ENCODE results near the gene KIF26B. TPM values are rescaled to one million over a fixed set of nuclear protein-coding genes. Genes with fewer than 3 reads are reported as not detected.

Gene KIF26B
- total and polyA plus RNA-seq, 2 of the 4 experiments (the other 2 are of a cell fraction) = 0.53 to 0.54 TPM

DNA sequence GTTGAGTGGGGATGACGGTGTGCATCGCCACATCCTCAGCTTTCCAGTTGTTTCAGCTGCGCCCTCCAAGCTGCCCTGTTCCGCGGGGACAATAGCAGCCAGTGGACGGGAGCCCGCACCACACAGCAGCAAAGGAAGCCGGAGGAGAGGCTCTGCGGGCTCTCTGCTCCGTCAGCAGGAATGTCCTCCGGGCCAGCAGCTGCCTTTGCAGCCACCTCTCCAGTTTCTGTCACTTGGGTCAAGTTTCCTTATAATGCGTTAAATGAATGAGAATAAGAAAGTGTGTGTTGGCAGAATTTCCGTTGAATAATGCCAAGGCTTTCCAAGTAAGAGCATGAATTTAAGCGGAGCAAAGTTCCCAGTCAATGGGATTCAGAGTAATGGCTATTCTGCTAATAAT, 263.3 kb downstream of the KIF26B start:
- no peak overlapping the region for H3K14ac ChIP-seq (replicated peaks; ENCODE audit: low read depth, low read length)
- no peak overlapping the region for H3K18ac ChIP-seq (ENCODE audit: low read depth, low read length)
- 44% methylated on average over 3 of the region's 14 CpGs; no CpG with 5 or more reads in 1 of the 2 experiments for WGBS, 2 experiments (ENCODE audit: extremely low coverage in 2 of 2, insufficient read length in 1 of 2)
- no peak overlapping the region for H4K91ac ChIP-seq (ENCODE audit: insufficient read depth, low read depth, low read length)
- H3K4me3 ChIP-seq (ENCODE audit: insufficient read depth, low read depth, low read length) = no peak overlapping the region
- H3K79me1 ChIP-seq (ENCODE audit: low read depth in 1 of 2, low read length in 2 of 2) = no peaks in the 10 kb centered on the region
- no peaks in the 10 kb centered on the region for H3K9me3 ChIP-seq (ENCODE audit: control insufficient read depth, insufficient read depth, low read length)
- in situ Hi-C loops (cut with MboI; ENCODE audit: low sequenced_read_pairs) (no loop called here), intact Hi-C loops (cut with micrococcal nuclease) (loop anchor here (10.0 kb wide), 1 partner anchor 587 kb away; no protein-coding TSS in a partner anchor), dilution Hi-C loops (cut with HindIII; ENCODE audit: low sequenced_read_pairs, unreplicated experiment) (no loop called here)
- H2BK5ac ChIP-seq (ENCODE audit: low read depth, low read length, poor library complexity, severe bottlenecking) = no peak overlapping the region
- no peak overlapping the region for H3K4me2 ChIP-seq (ENCODE audit: low read depth, low read length)
- H3K27ac ChIP-seq (ENCODE audit: insufficient read depth, low read length) = no peak overlapping the region
- H3K36me3 ChIP-seq (ENCODE audit: control insufficient read depth, insufficient read depth, low read length) = peaks cover 5% of the 10 kb centered on the region
- H2AK5ac ChIP-seq (ENCODE audit: low read depth, low read length) = no peak overlapping the region
- no peaks in the 10 kb centered on the region for H3K27me3 ChIP-seq (ENCODE audit: control insufficient read depth, insufficient read depth, low read length)
- no peak overlapping the region for H4K8ac ChIP-seq (ENCODE audit: low read depth in 2 of 2, low read length in 2 of 2)
- no peak overlapping the region for H3K23ac ChIP-seq (ENCODE audit: low read depth, low read length)
- H4K5ac ChIP-seq (ENCODE audit: low read depth, low read length) = no peak overlapping the region
- no peaks in the 10 kb centered on the region for H4K20me1 ChIP-seq (ENCODE audit: insufficient read depth, low read length)
- no peak overlapping the region for H2BK120ac ChIP-seq (ENCODE audit: low read depth, low read length)
- H2BK20ac ChIP-seq (ENCODE audit: low read depth, low read length) = no peak overlapping the region
- H3K9ac ChIP-seq (ENCODE audit: low read depth, low read length) = no peak overlapping the region
- H2AFZ ChIP-seq (replicated peaks; ENCODE audit: low read length, poor library complexity) = no peak overlapping the region
- no peaks in the 10 kb centered on the region for H3K4me1 ChIP-seq (ENCODE audit: control insufficient read depth, insufficient read depth, low read length)
- no peak overlapping the region for H3K4ac ChIP-seq (ENCODE audit: low read depth, low read length)
- no peak overlapping the region for H3K56ac ChIP-seq (ENCODE audit: extremely low read depth, insufficient read depth, low read length)
- no peak for DNase-seq
- ATAC-seq (ENCODE audit: low read depth) = no peak
- ChIA-PET CTCF (no interaction called here), POLR2A (ENCODE audit: unreplicated experiment) (no interaction called here)
- H3K9me1 ChIP-seq (ENCODE audit: insufficient read depth, low read length) = 0 out of 2 replicates have a peak, but pooled peaks cover 4% of the 10 kb centered on the region
- TF ChIP-seq BHLHE40 (IDR thresholded peaks at IDR 0.05; ENCODE audit: low read depth, low read length) = no peak
- TF ChIP-seq MAFK (IDR thresholded peaks at IDR 0.05; ENCODE audit: low read depth, low read length) = no peak
- TF ChIP-seq NFE2L2 (IDR thresholded peaks at IDR 0.05; ENCODE audit: low read depth, low read length) = no peak
- TF ChIP-seq CEBPB (IDR thresholded peaks at IDR 0.05; ENCODE audit: low read depth, low read length) = no peak
- no peak for TF ChIP-seq CHD1 (IDR thresholded peaks at IDR 0.05; ENCODE audit: low read depth, low read length)
- TF ChIP-seq, protein P1, sequence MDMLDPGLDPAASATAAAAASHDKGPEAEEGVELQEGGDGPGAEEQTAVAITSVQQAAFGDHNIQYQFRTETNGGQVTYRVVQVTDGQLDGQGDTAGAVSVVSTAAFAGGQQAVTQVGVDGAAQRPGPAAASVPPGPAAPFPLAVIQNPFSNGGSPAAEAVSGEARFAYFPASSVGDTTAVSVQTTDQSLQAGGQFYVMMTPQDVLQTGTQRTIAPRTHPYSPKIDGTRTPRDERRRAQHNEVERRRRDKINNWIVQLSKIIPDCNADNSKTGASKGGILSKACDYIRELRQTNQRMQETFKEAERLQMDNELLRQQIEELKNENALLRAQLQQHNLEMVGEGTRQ (IDR thresholded peaks at IDR 0.05; ENCODE audit: low read depth, low read length) = no peak
- no peak for TF ChIP-seq RCOR1 (IDR thresholded peaks at IDR 0.05; ENCODE audit: insufficient replicate concordance, low read length)
- TF ChIP-seq POLR2A (IDR thresholded peaks at IDR 0.05; ENCODE audit: low read depth, low read length) = no peak
- BruUV-seq (replicated peaks) = no TSS peak
- no peak overlapping the region for H2AK9ac ChIP-seq (replicated peaks; ENCODE audit: low read depth, low read length, poor library complexity)
- H2BK15ac ChIP-seq (ENCODE audit: low read depth, low read length) = no peak overlapping the region

All from IMR-90 (cell line).